Endothelial cell of umbilical vein (primary cell): ENCODE results near the gene IRF2. TPM values are rescaled to one million over a fixed set of nuclear protein-coding genes. Genes with fewer than 3 reads are reported as not detected.

ENCODE experiments used
- BruUV-seq: library from RNA; stranded (reverse); fragments of 400-500 nt; replicated peaks from 2 replicates; lab custom pipeline; 2021; lab: Mats Ljungman, UMichigan
- CTCF ChIA-PET: fragments of 300-600, 350-600 bp; sonication (Branson Sonifier 250); formaldehyde crosslinking; loops from one replicate; lab custom pipeline; 2021; ENCODE audit warnings: antibody characterized with exemption, inconsistent platforms; lab: Charles Lee
- POLR2A ChIA-PET: fragments of 300-600, 350-600 bp; sonication (Branson Sonifier 250); formaldehyde crosslinking; loops from one replicate; lab custom pipeline; 2021; ENCODE audit warnings: antibody characterized with exemption, inconsistent platforms; lab: Charles Lee
- DNase-seq: peaks from one replicate; pipeline ENCODE4 v3.0.0-alpha.2; 2011; ENCODE audit warnings: low read depth, low spot score
- FAIRE-seq: peaks from 2 replicates; lab custom pipeline; 2011; peaks lifted over from hg19 to GRCh38; lab: Jason Lieb, UNC
- H2AFZ ChIP-seq: 2 replicates; pipeline ENCODE4 v1.6.0; 2012; ENCODE audit warnings: low read depth, low read length, control low read depth, inconsistent platforms
- H3K27ac ChIP-seq: 2 replicates; pipeline ENCODE4 v1.5.1; 2011; ENCODE audit warnings: low read depth, mild to moderate bottlenecking, control low read depth, low read length, moderate library complexity; ENCODE audit not compliant: insufficient read depth
- H3K27me3 ChIP-seq, 2 experiments: 2 replicates each; pipeline versions ENCODE4 v1.6.0 to v1.6.1; 2011; ENCODE audit warnings: low read length in 2 of 2, mixed read lengths in 1 of 2; ENCODE audit not compliant: control insufficient read depth in 2 of 2, insufficient read depth in 2 of 2
- H3K36me3 ChIP-seq, 2 experiments: 2 replicates in 1 of 2; 3 replicates in 1 of 2; pipeline ENCODE4 v1.5.1; 2011; ENCODE audit warnings: low read length in 2 of 2, mild to moderate bottlenecking in 1 of 2, moderate library complexity in 1 of 2; ENCODE audit not compliant: control insufficient read depth in 2 of 2, insufficient read depth in 2 of 2; ENCODE audit errors: extremely low read depth in 1 of 2
- H3K4me1 ChIP-seq: 3 replicates; pipeline ENCODE4 v1.5.1; 2011; ENCODE audit warnings: mild to moderate bottlenecking, low read length; ENCODE audit not compliant: control insufficient read depth, insufficient read depth; ENCODE audit errors: extremely low read depth
- H3K4me2 ChIP-seq: 2 replicates; pipeline ENCODE4 v1.6.1; 2011; ENCODE audit warnings: low read length, control low read depth, mixed read lengths; ENCODE audit not compliant: insufficient read depth
- H3K4me3 ChIP-seq, 3 experiments: fragments of 200-600 bp in 1 of 3; sonication (generic), shearing (Covaris generic) in 1 of 3; replicated peaks in 1 of 3; 2 replicates each; pipeline ENCODE4 v1.5.1; 2011 to 2016; ENCODE audit warnings: control low read depth in 3 of 3, low read length in 3 of 3, mild to moderate bottlenecking in 2 of 3, inconsistent platforms in 1 of 3, low read depth in 1 of 3, moderate library complexity in 1 of 3; ENCODE audit not compliant: insufficient read depth in 1 of 3
- H3K79me2 ChIP-seq: 2 replicates; pipeline ENCODE4 v1.6.0; 2012; ENCODE audit warnings: low read length, inconsistent platforms; ENCODE audit not compliant: control insufficient read depth, insufficient read depth
- H3K9ac ChIP-seq: replicated peaks from 2 replicates; pipeline ENCODE3; 2011; ENCODE audit warnings: low read length, control low read depth; ENCODE audit not compliant: insufficient read depth; ENCODE audit errors: extremely low read depth
- H3K9me1 ChIP-seq: replicated peaks from 3 replicates; pipeline ENCODE4 v1.6.0; 2011; ENCODE audit warnings: mild to moderate bottlenecking, low read length; ENCODE audit not compliant: control insufficient read depth, insufficient read depth; ENCODE audit errors: extremely low read depth
- H3K9me3 ChIP-seq: replicated peaks from 2 replicates; pipeline ENCODE4 v1.5.1; 2012; ENCODE audit warnings: low read length, inconsistent platforms; ENCODE audit not compliant: control insufficient read depth, insufficient read depth
- H4K20me1 ChIP-seq: replicated peaks from 2 replicates; pipeline ENCODE3; 2011; ENCODE audit warnings: mild to moderate bottlenecking, low read length; ENCODE audit not compliant: control insufficient read depth, insufficient read depth; ENCODE audit errors: extremely low read depth
- CTCF ChIP-seq, 2 donors: IDR thresholded peaks; 1 replicate in 1 of 2; 2 replicates in 1 of 2; pipeline ENCODE4 v1.5.1; 2011; ENCODE audit warnings: low read length in 2 of 2, mild to moderate bottlenecking in 2 of 2, moderate library complexity in 2 of 2, control low read depth in 1 of 2, inconsistent platforms in 1 of 2, low read depth in 1 of 2; ENCODE audit not compliant: insufficient read depth in 1 of 2; ENCODE audit errors: extremely low read depth in 1 of 2
- EZH2 ChIP-seq: IDR thresholded peaks from 2 replicates; pipeline ENCODE4 v1.6.1; 2012; ENCODE audit warnings: borderline replicate concordance, low read depth, mild to moderate bottlenecking, moderate library complexity, low read length, inconsistent platforms; ENCODE audit not compliant: severe bottlenecking
- FOS ChIP-seq: IDR thresholded peaks from 2 replicates; pipeline ENCODE4 v1.6.1; 2011; ENCODE audit warnings: mild to moderate bottlenecking, low read length, moderate library complexity, borderline replicate concordance; ENCODE audit not compliant: insufficient read depth
- GATA2 ChIP-seq: IDR thresholded peaks from 2 replicates; pipeline ENCODE4 v1.7.0; 2011; ENCODE audit warnings: low read depth, mild to moderate bottlenecking, moderate library complexity, mixed read lengths, low read length; ENCODE audit not compliant: insufficient read length, insufficient read depth
- JUN ChIP-seq: IDR thresholded peaks from 2 replicates; pipeline ENCODE4 v1.6.1; 2011; ENCODE audit warnings: borderline replicate concordance, low read depth; ENCODE audit not compliant: insufficient read length, insufficient read depth
- MYC ChIP-seq: IDR thresholded peaks from one replicate; pipeline ENCODE4 v1.6.1; 2011; ENCODE audit warnings: mild to moderate bottlenecking, low read depth, low read length
- POLR2A ChIP-seq: IDR thresholded peaks from 2 replicates; pipeline ENCODE4 v1.6.1; 2012; ENCODE audit warnings: low read depth, mild to moderate bottlenecking, control low read depth, low read length
- POLR2AphosphoS5 ChIP-seq: IDR thresholded peaks from 2 replicates; pipeline ENCODE4 v1.6.1; 2012; ENCODE audit warnings: low read depth, mild to moderate bottlenecking, control low read depth, low read length, moderate library complexity; ENCODE audit not compliant: insufficient read depth
- dilution Hi-C: fragments of 300-500 bp; cut with MboI; formaldehyde crosslinking; loops from one replicate; pipeline ENCODE4 v1.15.0; 2019; ENCODE audit warnings: low sequenced_read_pairs; ENCODE audit not compliant: extremely low pct_ligation_motif_present
- intact Hi-C: fragments of 100-400 bp; cut with micrococcal nuclease; formaldehyde crosslinking; loops from one replicate; pipeline ENCODE4 v1.10.0; 2022
- polyA plus RNA-seq, 4 experiments: library from polyadenylated mRNA; depleted of rRNA in 3 of 4; stranded (reverse) in 3 of 4; unstranded in 1 of 4; fragments of >200 nt; gene quantifications; 2 replicates each; pipeline versions ENCODE4 v1.2.1 to v1.2.3, GENCODE V29; 2011 to 2012; ENCODE audit warnings: missing spikeins in 1 of 4
- total RNA-seq: library from RNA; stranded (reverse); gene quantifications from 2 replicates; pipeline ENCODE4 v1.2.3, GENCODE V29; 2021

Gene IRF2
- total and polyA plus RNA-seq, 2 donors (not counting 3 experiments of a cell fraction or from before 2014, with no cell fraction given), result 26.9 to 27.6 TPM

- CTCF ChIA-PET, result interaction anchor here (0.9 to 1.4 kb wide), 3 partner anchors 12 to 184 kb away, joined by 3 to 4 read pairs (median 3); no protein-coding TSS in a partner anchor
- FAIRE-seq (peak; percentile 35), DNase-seq (no peak)
- intact Hi-C loops (no loop called here), dilution Hi-C loops (no loop called here)
- Histone ChIP-seq H4K20me1 (no peaks in the 10 kb centered on the region), H3K9me3 (no peaks in the 10 kb centered on the region), H3K9me1 (no peaks in the 10 kb centered on the region), H3K27ac (no peak overlapping the region), H3K27me3 (no peaks in the 10 kb centered on the region), H3K79me2 (peaks cover 50% of the 10 kb centered on the region), H2AFZ (no peak overlapping the region), H3K36me3 (no peaks in the 10 kb centered on the region), H3K4me2 (no peak overlapping the region), H3K4me1 (peaks cover 18% of the 10 kb centered on the region), H3K4me3 (no peak overlapping the region), H3K9ac (no peak overlapping the region)
- BruUV-seq, result no TSS peak
- TF ChIP-seq JUN (no peak), GATA2 (no peak), POLR2A (no peak), FOS (no peak), MYC (no peak), EZH2 (no peak), POLR2AphosphoS5 (no peak), CTCF (IDR thresholded peaks at IDR 0.05; ENCODE audit: extremely low read depth in 1 of 2, insufficient read depth in 1 of 2, low read depth in 1 of 2, low read length in 2 of 2) (no peak)
- POLR2A ChIA-PET, result no interaction called here
These were observed 26.2 kb downstream of the IRF2 start for GRCh38 chr4:184448141-184448540.
